ENCODE measurements around the gene SH3BGRL2.

The SH3BGRL2 gene

DNA sequence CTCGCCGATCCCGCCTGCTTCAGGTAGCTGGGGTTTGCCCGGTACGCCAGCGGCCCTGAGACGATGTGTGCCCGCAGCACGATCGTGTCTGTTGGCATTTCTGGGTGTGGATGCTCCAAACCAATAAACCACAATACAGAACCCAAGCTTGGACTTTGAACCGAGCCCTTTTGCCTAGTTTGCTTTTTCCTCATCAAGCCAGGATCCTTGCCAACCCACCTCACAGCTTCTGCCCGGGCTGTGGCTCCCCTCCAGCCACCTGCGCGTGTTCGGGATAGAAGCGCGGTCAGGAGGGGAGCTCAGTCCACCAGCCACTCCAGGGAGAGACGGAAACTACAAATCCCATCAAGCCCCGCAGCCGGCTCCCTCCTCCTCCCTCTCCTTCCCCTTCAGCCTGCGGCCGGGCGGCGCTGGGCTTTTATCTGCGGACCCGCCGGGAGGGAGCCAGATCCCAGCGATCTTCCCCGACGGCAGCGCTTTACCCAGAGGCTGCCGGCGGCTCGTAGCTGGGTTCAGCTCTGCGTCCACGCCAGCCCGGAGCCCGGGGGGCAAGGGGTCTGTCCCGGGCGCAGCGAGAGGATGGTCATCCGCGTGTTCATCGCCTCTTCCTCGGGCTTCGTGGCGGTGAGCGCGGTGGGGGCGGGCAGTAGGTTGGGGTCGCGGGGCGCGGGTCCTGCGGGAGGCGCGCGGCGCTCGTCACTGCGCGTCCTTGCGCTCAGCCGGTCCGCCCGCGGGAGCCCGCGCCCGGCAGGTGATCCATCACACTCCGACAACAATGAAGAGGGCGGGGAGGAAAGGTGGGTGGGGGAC lies at the start of gene SH3BGRL2:
Gene SH3BGRL2 (plus strand): TSS at position 447 of the 810 bp plus-strand sequence. CDS start 133 bp downstream, at position 580.
- DNase-seq (ENCODE audit: extremely low read depth in 1 of 2, low read depth in 1 of 2): peak in 1 of 2 donors; percentile 17

DNA sequence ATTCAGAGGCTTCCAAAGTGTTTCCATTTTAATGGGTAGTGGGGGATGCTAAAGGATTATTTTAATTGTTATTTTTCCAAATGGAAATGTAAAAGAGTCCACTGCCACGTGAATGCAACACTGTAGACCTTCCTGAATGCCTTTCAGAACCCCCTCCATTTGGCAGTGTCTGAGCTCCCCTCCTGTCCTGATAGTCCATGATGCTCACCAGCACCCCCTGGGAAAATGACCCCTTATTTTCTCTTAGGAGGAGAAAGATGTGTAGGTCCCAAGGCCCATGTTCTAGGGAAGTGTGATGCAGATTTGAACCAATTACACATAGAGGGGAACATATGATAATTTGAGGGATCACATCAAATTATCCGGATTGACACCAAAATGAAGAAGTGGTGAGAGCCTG lies 46.8 kb upstream of the SH3BGRL2 start:
- no peak for DNase-seq (ENCODE audit: extremely low read depth in 1 of 2, low read depth in 1 of 2)

DNA sequence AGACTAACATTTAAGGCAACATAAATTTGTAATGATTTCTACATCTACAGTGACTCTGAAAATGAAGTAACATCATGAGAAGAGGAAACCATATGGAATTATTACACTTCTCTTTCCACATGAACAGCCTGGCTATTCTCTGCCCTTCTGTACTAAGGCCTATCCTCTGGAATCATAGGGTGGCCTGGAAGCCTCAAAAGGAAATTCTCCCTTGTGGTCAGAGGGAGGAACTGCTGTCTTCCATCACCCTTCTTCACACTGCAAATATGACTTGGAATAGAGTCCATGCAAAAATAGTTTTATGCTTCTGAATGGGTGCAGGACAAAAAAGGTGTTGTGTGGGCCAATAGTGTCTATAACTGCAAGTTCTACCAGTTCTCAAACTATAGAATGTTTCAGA lies 44.6 kb upstream of the SH3BGRL2 start:
- DNase-seq (ENCODE audit: extremely low read depth in 1 of 2, low read depth in 1 of 2): no peak

DNA sequence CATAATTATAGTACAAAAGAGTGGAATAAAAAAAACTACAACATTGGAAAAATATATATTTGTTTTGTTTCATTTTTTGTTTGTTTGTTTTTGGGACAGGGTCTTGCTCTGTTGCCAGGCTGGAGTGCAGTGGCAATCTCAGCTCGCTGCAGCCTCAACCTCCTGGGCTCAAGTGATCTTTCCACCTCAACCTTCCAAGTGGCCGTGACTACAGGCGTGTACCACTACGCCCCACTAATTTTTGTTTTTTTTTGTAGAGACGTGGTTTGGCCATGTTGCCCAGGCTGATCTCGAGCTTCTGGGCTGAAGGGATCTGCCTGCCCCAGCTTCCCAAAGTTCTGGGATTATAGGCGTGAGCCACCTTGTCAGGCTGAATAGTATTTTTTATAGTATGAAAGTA lies 41.4 kb upstream of the SH3BGRL2 start:
- no peak for DNase-seq (ENCODE audit: extremely low read depth in 1 of 2, low read depth in 1 of 2)

DNA sequence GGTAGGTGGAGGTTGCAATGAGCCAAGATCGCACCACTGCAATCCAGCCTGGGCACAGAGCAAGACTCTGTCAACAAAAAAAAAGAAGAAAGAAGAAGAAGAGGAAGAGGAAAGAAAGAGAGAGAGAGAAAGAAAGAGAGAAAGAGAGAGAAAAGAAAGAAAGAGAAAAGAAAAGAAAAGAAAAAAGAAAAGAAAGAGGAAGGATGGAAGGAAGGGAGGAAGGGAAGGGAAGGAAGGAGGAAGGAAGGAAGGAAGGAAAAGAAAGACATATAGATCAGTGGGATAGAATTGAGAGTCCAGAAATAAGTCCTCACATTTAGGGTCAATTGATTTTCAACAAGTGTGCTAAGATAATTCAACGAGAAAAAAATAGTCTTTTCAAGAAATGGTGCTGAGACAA lies 34.0 kb upstream of the SH3BGRL2 start:
- DNase-seq (ENCODE audit: extremely low read depth in 1 of 2, low read depth in 1 of 2): no peak

DNA sequence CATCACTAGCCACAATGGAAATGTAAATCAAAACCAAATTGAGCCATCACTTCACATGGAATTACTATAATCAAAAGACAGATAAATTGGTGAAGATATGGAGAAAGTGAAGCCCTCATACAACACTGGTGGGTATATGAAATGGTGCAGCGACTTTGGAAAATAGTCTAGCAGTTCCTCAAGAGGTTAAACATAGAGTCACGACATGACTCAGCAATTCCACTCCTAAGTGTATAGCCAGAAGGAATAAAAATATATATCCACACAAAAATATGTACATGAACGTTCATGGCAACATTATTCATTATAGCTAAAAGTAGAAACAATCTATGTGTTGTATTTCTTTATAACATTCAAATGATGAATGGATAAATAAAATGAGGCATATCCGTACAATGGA lies 33.1 kb upstream of the SH3BGRL2 start:
- DNase-seq (ENCODE audit: extremely low read depth in 1 of 2, low read depth in 1 of 2): no peak

DNA sequence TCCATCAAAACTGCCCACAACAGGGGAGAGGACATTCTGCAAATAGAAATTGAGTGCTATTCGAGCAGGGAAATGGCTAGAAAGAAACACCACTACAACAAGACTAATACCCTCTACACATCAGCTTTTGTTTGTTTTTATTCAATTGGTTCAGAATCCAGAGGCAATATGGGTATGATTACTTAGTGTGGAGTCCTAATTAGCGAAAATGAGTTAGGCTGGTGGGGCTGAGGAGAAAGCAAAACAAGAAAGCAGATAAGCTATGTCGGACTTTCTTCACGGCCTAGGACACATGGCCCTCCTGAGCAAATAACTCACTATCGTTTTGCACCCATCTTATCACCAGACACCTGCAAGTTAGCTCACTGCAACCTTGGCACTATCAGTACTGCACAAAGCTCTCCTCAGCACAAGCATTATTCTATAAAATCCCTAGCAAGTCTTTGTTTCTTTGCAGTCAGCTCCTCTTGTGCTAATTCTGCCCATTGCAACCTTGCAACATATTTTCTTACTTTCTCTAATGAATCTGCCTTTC lies 31.3 kb upstream of the SH3BGRL2 start:
- DNase-seq (ENCODE audit: extremely low read depth in 1 of 2, low read depth in 1 of 2): no peak

DNA sequence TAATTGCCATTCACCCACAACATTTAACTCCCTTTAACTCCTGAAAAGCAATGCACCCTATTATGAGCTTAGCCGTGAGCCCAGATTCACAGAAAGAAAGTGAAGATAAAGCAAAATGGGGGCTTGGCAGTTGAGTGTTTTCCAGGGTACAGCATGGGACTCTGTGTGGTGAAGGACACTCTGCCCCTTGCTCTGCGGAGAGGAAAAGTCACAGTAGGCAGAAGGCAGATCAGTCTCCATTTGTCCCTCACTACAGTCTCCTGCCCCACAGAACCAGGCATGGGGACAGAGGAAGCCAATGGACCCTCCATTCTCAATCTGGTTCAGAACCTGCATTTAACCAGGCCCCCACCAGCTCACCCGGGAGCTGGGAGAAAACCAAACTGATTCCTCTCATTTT lies 30.8 kb upstream of the SH3BGRL2 start:
- no peak for DNase-seq (ENCODE audit: extremely low read depth in 1 of 2, low read depth in 1 of 2)

- DNase-seq (ENCODE audit: extremely low read depth in 1 of 2, low read depth in 1 of 2): no peak
Observed at GRCh38 chr6:79600812-79601609, 30.1 kb upstream of the SH3BGRL2 start.

DNA sequence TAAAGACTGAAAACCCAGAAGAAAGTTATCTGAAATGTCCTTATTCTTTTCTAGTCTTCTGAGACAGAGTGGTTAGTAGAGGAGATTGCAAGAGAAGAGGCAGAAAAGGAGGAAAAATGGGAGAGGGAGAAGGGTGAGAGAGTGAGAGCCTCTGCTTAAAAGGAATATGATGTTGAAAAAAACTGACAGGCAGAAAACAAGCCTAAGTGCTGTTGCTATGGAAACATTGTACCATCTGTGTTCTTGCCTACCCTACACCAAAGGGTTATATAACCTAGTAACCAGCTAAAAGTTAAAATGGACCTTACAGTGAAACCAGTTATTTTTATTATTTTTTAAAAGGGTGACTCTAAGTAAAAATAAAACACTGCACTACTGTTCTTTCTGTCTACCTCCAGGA lies 28.3 kb upstream of the SH3BGRL2 start:
- DNase-seq (ENCODE audit: extremely low read depth in 1 of 2, low read depth in 1 of 2): no peak

DNA sequence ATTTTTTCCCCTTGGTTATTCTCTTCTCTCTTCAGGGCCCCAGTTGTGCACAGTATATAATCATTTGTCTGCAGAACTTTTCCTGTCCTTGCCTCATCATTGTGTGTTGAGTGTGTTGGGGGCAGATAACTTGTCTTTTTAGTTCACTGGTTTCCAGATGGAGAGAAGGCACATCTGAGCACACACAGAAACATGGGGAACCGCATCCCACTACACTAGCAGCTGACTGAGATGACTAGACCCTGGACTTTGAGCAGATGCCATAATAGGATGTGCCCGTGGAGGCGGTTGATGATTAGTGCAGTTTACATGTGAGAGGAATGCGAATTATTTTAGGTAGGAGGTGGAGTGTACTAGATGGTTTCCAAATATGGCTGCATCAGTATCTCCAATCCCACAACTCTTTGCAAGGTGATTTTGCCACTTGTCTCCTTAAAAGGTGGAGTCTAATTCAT lies 26.5 kb upstream of the SH3BGRL2 start:
- no peak for DNase-seq (ENCODE audit: extremely low read depth in 1 of 2, low read depth in 1 of 2)

GRCh38 chr6:79605061-79605460 lies 26.1 kb upstream of the SH3BGRL2 start:
- DNase-seq (ENCODE audit: extremely low read depth in 1 of 2, low read depth in 1 of 2): no peak

- no peak for DNase-seq (ENCODE audit: extremely low read depth in 1 of 2, low read depth in 1 of 2)
Observed at GRCh38 chr6:79605968-79606764, 25.0 kb upstream of the SH3BGRL2 start.

GRCh38 chr6:79607000-79607399 lies 24.1 kb upstream of the SH3BGRL2 start:
- no peak for DNase-seq (ENCODE audit: extremely low read depth in 1 of 2, low read depth in 1 of 2)

- DNase-seq (ENCODE audit: extremely low read depth in 1 of 2, low read depth in 1 of 2): no peak
Observed at GRCh38 chr6:79608334-79609224, 22.6 kb upstream of the SH3BGRL2 start.

- DNase-seq (ENCODE audit: extremely low read depth in 1 of 2, low read depth in 1 of 2): no peak
Observed at GRCh38 chr6:79609225-79609595, 21.9 kb upstream of the SH3BGRL2 start.

DNA sequence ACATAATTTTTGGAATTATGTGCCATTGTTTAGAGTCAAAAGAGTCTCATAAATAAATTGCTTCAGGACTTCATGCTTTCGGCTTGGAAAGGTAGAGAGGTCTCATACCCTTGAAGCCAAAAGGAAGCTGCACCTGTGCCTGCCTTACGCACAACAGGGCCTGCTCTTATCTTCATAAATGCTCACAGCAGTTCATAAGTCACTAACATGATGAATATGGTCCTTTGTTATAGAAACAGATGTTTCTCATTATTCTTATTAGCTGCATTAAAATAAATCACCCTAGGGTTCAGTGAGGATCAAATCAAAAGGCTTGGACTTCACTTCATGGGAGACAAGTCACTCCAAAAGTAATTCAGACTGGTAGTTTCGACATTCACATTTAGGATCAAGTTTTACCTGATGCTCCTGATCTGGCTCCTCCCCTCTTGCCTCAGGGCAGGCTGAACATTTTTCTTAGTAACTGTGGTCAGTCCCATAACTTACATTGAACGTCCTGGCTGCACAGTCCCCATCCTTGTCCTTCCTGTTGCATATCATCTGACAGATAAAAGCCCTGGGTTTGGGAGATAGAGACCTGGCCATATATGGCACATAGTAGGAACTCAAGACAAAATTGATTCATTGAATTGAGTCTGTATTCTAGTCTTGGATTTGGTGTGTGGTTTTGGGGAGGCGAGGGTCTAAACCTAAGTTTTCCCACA lies 20.7 kb upstream of the SH3BGRL2 start:
- DNase-seq (ENCODE audit: extremely low read depth in 1 of 2, low read depth in 1 of 2): no peak

DNA sequence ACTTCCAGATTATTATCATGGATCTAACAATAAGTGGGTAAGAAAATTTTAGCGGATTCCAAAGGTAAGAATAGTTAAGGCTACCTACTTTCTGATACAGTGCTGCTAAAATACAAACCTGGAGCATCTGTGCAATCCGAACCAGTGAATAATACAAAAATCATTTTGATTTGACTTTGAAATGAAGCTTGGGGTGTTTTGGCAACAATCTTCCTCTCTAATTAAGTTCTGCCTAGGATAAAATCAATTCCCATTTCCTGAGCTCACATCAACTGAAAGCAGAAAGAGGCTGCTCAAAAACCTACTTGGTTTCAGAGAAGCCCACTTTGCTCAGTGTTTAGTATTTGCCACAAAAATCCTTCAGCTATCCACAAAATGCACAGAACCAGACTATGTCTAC lies 18.7 kb upstream of the SH3BGRL2 start:
- DNase-seq (ENCODE audit: extremely low read depth in 1 of 2, low read depth in 1 of 2): no peak

DNA sequence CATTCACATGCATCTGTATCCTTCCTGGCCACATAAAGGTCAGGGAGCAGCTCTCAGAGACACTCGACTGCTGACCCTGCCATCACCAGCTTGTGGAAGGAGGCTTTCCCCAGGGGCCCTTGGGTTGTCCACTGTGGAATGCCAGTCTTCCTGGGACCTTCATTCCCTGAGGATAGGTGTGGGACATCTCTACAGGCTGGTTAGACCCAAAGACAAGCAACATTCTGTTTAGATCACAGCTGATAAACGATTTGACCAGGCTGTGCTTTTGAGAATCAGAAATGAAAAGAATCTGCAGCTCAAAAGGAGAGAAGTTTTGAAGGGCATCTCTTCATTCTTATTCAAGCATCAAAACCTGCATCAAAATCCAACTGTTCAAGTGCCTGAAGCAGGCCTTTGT lies 18.2 kb upstream of the SH3BGRL2 start:
- DNase-seq (ENCODE audit: extremely low read depth in 1 of 2, low read depth in 1 of 2): no peak
